SK-N-SH (cell line): Measurements from ENCODE around the gene GH2. TPM values are rescaled to one million over a fixed set of nuclear protein-coding genes. Genes with fewer than 3 reads are reported as not detected.

ENCODE experiments used
- CTCF ChIA-PET: fragments of 300-600, 350-600 bp; formaldehyde crosslinking; extraction: SDS; loops from one replicate; lab custom pipeline; 2021; lab: Yijun Ruan, JAX
- POLR2A ChIA-PET: fragments of 350-600 bp; sonication (Branson Sonifier 250); formaldehyde crosslinking; extraction: SDS; loops from one replicate; lab custom pipeline; 2020; ENCODE audit warnings: antibody characterized with exemption, inconsistent platforms; lab: Yijun Ruan, JAX
- DNase-seq: peaks from one replicate; pipeline ENCODE4 v3.0.0; 2012
- H2AFZ ChIP-seq: fragments of 200-600 bp; sonication (generic); 2 replicates; pipeline ENCODE4 v1.8.1; 2016; ENCODE audit warnings: antibody characterized with exemption, mild to moderate bottlenecking, low read depth
- H3F3A ChIP-seq: fragments of 200-600 bp; sonication (generic); replicated peaks from 2 replicates; pipeline ENCODE3; 2016; ENCODE audit warnings: antibody characterized with exemption, mild to moderate bottlenecking; ENCODE audit not compliant: insufficient read depth
- H3K27ac ChIP-seq, 2 experiments: fragments of 200-500 bp in 1 of 2; fragments of 200-600 bp in 1 of 2; sonication (Bioruptor generic) in 1 of 2; sonication (generic), shearing (Covaris generic) in 1 of 2; 2 replicates each; pipeline versions ENCODE4 v1.5.1 to v1.6.1; 2014 to 2016; ENCODE audit warnings: low read depth in 2 of 2, inconsistent platforms in 1 of 2, low read length in 1 of 2, mild to moderate bottlenecking in 1 of 2, mixed read lengths in 1 of 2
- H3K27me3 ChIP-seq: fragments of 200-600 bp; sonication (generic), shearing (Covaris generic); 2 replicates; pipeline ENCODE4 v1.6.1; 2016; ENCODE audit warnings: mixed run types; ENCODE audit not compliant: insufficient read depth
- H3K36me3 ChIP-seq, 2 experiments: fragments of 200-500 bp in 1 of 2; fragments of 200-600 bp in 1 of 2; sonication (Bioruptor generic) in 1 of 2; sonication (generic) in 1 of 2; replicated peaks in 1 of 2; 2 replicates each; pipeline versions ENCODE3 to v1.5.1; 2014 to 2016; ENCODE audit warnings: low read length in 1 of 2, mild to moderate bottlenecking in 1 of 2; ENCODE audit not compliant: insufficient read depth in 2 of 2, control insufficient read depth in 1 of 2
- H3K4me1 ChIP-seq, 2 experiments: fragments of 200-500 bp in 1 of 2; fragments of 200-600 bp in 1 of 2; sonication (Bioruptor generic) in 1 of 2; sonication (generic), shearing (Covaris generic) in 1 of 2; 2 replicates each; pipeline versions ENCODE4 v1.5.1 to v1.6.1; 2014 to 2016; ENCODE audit warnings: low read depth in 1 of 2, low read length in 1 of 2, mixed run types in 1 of 2; ENCODE audit not compliant: insufficient read depth in 2 of 2, control insufficient read depth in 1 of 2
- H3K4me2 ChIP-seq: fragments of 200-600 bp; sonication (generic), shearing (Covaris generic); 2 replicates; pipeline ENCODE4 v1.6.1; 2017; ENCODE audit warnings: mixed run types
- H3K4me3 ChIP-seq, 2 experiments: fragments of 200-500 bp in 1 of 2; fragments of 200-600 bp in 1 of 2; sonication (Bioruptor generic) in 1 of 2; sonication (generic), shearing (Covaris generic) in 1 of 2; 2 replicates each; pipeline versions ENCODE4 v1.5.1 to v1.8.1; 2014 to 2016; ENCODE audit warnings: low read depth in 2 of 2, inconsistent platforms in 1 of 2, low read length in 1 of 2, mild to moderate bottlenecking in 1 of 2, mixed read lengths in 1 of 2, moderate library complexity in 1 of 2
- H3K79me2 ChIP-seq: fragments of 200-600 bp; sonication (generic); 2 replicates; pipeline ENCODE4 v1.8.1; 2017; ENCODE audit warnings: mild to moderate bottlenecking; ENCODE audit not compliant: insufficient read depth
- H3K9ac ChIP-seq: fragments of 200-600 bp; sonication (generic); 2 replicates; pipeline ENCODE4 v1.6.1; 2017; ENCODE audit warnings: mixed run types
- H3K9me2 ChIP-seq: fragments of 200-600 bp; sonication (generic); 2 replicates; pipeline ENCODE4 v1.6.1; 2017; ENCODE audit warnings: mixed run types
- H3K9me3 ChIP-seq: fragments of 200-600 bp; sonication (generic); 2 replicates; pipeline ENCODE4 v1.6.1; 2017; ENCODE audit warnings: mixed run types, mild to moderate bottlenecking, moderate library complexity
- H4K20me1 ChIP-seq: fragments of 200-600 bp; sonication (generic); 2 replicates; pipeline ENCODE4 v1.6.1; 2017; ENCODE audit warnings: mild to moderate bottlenecking, mixed run types; ENCODE audit not compliant: insufficient read depth
- FOSL2 ChIP-seq: IDR thresholded peaks from 2 replicates; pipeline ENCODE4 v1.4.0; 2012; ENCODE audit warnings: low read depth, mild to moderate bottlenecking, moderate library complexity, borderline replicate concordance
- FOXM1 ChIP-seq: IDR thresholded peaks from 2 replicates; pipeline ENCODE4 v1.4.0; 2012; ENCODE audit warnings: low read depth, mild to moderate bottlenecking
- GABPA ChIP-seq: IDR thresholded peaks from 2 replicates; pipeline ENCODE4 v1.4.0; 2012; ENCODE audit warnings: low read depth, mild to moderate bottlenecking
- IRF3 ChIP-seq: fragments of 150-350 bp; IDR thresholded peaks from 2 replicates; pipeline ENCODE4 v1.6.1; 2016; ENCODE audit warnings: mild to moderate bottlenecking, low read depth, low read length
- MAX ChIP-seq: IDR thresholded peaks from 2 replicates; pipeline ENCODE4 v1.4.0; 2012; ENCODE audit warnings: low read depth
- NFIC ChIP-seq: IDR thresholded peaks from 2 replicates; pipeline ENCODE4 v1.4.0; 2012; ENCODE audit warnings: borderline replicate concordance
- NRF1 ChIP-seq: IDR thresholded peaks from 2 replicates; pipeline ENCODE4 v1.6.1; 2012; ENCODE audit warnings: low read depth, mild to moderate bottlenecking, low read length
- REST ChIP-seq: IDR thresholded peaks from 2 replicates; pipeline ENCODE4 v1.6.1; 2012; ENCODE audit warnings: mild to moderate bottlenecking, low read depth, low read length, moderate library complexity
- RFX5 ChIP-seq: IDR thresholded peaks from 2 replicates; pipeline ENCODE4 v1.6.1; 2012; ENCODE audit warnings: mild to moderate bottlenecking, improper control_type of control experiment, low read length
- RXRA ChIP-seq: IDR thresholded peaks from 2 replicates; pipeline ENCODE4 v1.4.0; 2012; ENCODE audit warnings: low read depth, mild to moderate bottlenecking, borderline replicate concordance
- SIN3A ChIP-seq: IDR thresholded peaks from 2 replicates; pipeline ENCODE4 v1.6.1; 2012; ENCODE audit warnings: low read depth, mild to moderate bottlenecking, low read length, moderate library complexity, borderline replicate concordance
- SMC3 ChIP-seq: IDR thresholded peaks from 2 replicates; pipeline ENCODE4 v1.6.1; 2012; ENCODE audit warnings: low read depth, low read length, improper control_type of control experiment
- TAF1 ChIP-seq: IDR thresholded peaks from 2 replicates; pipeline ENCODE4 v1.6.1; 2012; ENCODE audit warnings: low read depth, mild to moderate bottlenecking, low read length, moderate library complexity, borderline replicate concordance
- TCF12 ChIP-seq: IDR thresholded peaks from 2 replicates; pipeline ENCODE4 v1.4.0; 2012
- TEAD4 ChIP-seq: IDR thresholded peaks from 2 replicates; pipeline ENCODE4 v1.4.0; 2012; ENCODE audit warnings: mild to moderate bottlenecking, borderline replicate concordance; ENCODE audit not compliant: insufficient read depth
- USF1 ChIP-seq: IDR thresholded peaks from 2 replicates; pipeline ENCODE4 v1.4.0; 2012; ENCODE audit warnings: low read depth, borderline replicate concordance
- USF2 ChIP-seq: fragments of 150-350 bp; IDR thresholded peaks from 2 replicates; pipeline ENCODE4 v1.6.1; 2017; ENCODE audit warnings: antibody characterized with exemption, low read length, low read depth, borderline replicate concordance
- WGBS: methylation state at CpG from one replicate; pipeline ENCODE4 v1.1.6; 2017; ENCODE audit warnings: low lambda C conversion rate; 5-methylcytosine and 5-hydroxymethylcytosine counted together
- polyA plus RNA-seq, 3 experiments: library from polyadenylated mRNA; depleted of rRNA; stranded (reverse); fragments of >200 nt; gene quantifications; 2 replicates each; pipeline ENCODE4 v1.2.3, GENCODE V29; 2012

The GH2 gene
- polyA plus RNA-seq, 1 of the 3 experiments (the other 2 are of a cell fraction), result not detected

GRCh38 chr17:63848834-63849689 lies 32.7 kb downstream of the GH2 start:
- Histone ChIP-seq H3K9me2 (no peaks in the 10 kb centered on the region), H3K4me1 (no peaks in the 10 kb centered on the region), H3K36me3 (no peaks in the 10 kb centered on the region), H3K27ac (no peak overlapping the region), H2AFZ (no peak overlapping the region), H4K20me1 (no peaks in the 10 kb centered on the region), H3K9me3 (no peaks in the 10 kb centered on the region), H3F3A (peaks cover 5% of the 10 kb centered on the region), H3K79me2 (no peaks in the 10 kb centered on the region), H3K9ac (no peak overlapping the region), H3K27me3 (peaks cover 2% of the 10 kb centered on the region; the same call in 1 of the 2 replicates), H3K4me3 (no peak overlapping the region; a peak in 1 of 4 replicates), H3K4me2 (no peak overlapping the region)
- TF ChIP-seq IRF3 (no peak), RFX5 (peak; percentile 95)
- peak; percentile 66 for DNase-seq
- 83% methylated on average over 82 of the region's 82 CpGs for WGBS
- ChIA-PET CTCF (interaction anchor here (0.6 to 2.3 kb wide), 7 partner anchors 10 to 70 kb away, joined by 3 to 7 read pairs (median 3); partner anchors contain the start of gene CSHL1), POLR2A (no interaction called here)

GRCh38 chr17:63847525-63848249 lies 34.1 kb downstream of the GH2 start:
- no peak for DNase-seq

More at GRCh38 chr17:63847525-63848249, 34.1 kb downstream of the GH2 start:
- POLR2A ChIA-PET, result no interaction called here
- no peaks in the 10 kb centered on the region; the same call in 1 of the 2 replicates for H3K27me3 ChIP-seq
- TF ChIP-seq USF1 (no peak), NRF1 (no peak), TEAD4 (no peak), SMC3 (no peak), GABPA (no peak), FOXM1 (no peak), REST (no peak), FOSL2 (no peak), TAF1 (no peak), USF2 (no peak), MAX (no peak), TCF12 (no peak), SIN3A (no peak), NFIC (no peak), RXRA (no peak)
- TF ChIP-seq, all 33 proteins: peak for 0
- Histone ChIP-seq H3K4me2 (no peak overlapping the region), H3K4me1 (peaks cover 0 to 4% of the 10 kb centered on the region in 2 experiments; a peak in 1 of 4 replicates), H3K9me3 (no peaks in the 10 kb centered on the region), H3K9ac (no peak overlapping the region), H4K20me1 (no peaks in the 10 kb centered on the region), H2AFZ (no peak overlapping the region), H3F3A (peaks cover 12% of the 10 kb centered on the region), H3K9me2 (no peaks in the 10 kb centered on the region), H3K79me2 (no peaks in the 10 kb centered on the region), H3K36me3 (no peaks in the 10 kb centered on the region), H3K4me3 (no peak overlapping the region), H3K27ac (no peak overlapping the region)
- 62% methylated on average over 3 of the region's 3 CpGs for WGBS
- CTCF ChIA-PET, result interaction anchor here (1.0 to 3.0 kb wide), 4 partner anchors 12 to 19 kb away, joined by 3 to 24 read pairs (median 6); no protein-coding TSS in a partner anchor
